ENCODE data around the gene DUSP28.

DUSP28 gene

GRCh38 chr2:240576436-240577205 is 16.5 kb downstream of the DUSP28 start:
- TF ChIP-seq FOXM1 (IDR thresholded peaks at IDR 0.05; ENCODE audit: borderline replicate concordance, low read depth): no peak
- TF ChIP-seq NFIC (IDR thresholded peaks at IDR 0.05): no peak
- no peak for TF ChIP-seq TAF1 (IDR thresholded peaks at IDR 0.05; ENCODE audit: low read depth)
- TF ChIP-seq CREB1 (IDR thresholded peaks at IDR 0.05; ENCODE audit: low read depth): no peak
- no peak for TF ChIP-seq YY1 (IDR thresholded peaks at IDR 0.05; ENCODE audit: low read depth)
- TF ChIP-seq USF1 (IDR thresholded peaks at IDR 0.05): no peak
- no peak for TF ChIP-seq CEBPB (IDR thresholded peaks at IDR 0.05)

GRCh38 chr2:240577281-240578109 is 17.3 kb downstream of the DUSP28 start:
- no peak for TF ChIP-seq TAF1 (IDR thresholded peaks at IDR 0.05; ENCODE audit: low read depth)
- TF ChIP-seq TCF12 (IDR thresholded peaks at IDR 0.05; ENCODE audit: low read depth): no peak
- no peak for TF ChIP-seq REST (IDR thresholded peaks at IDR 0.05; ENCODE audit: low read depth)
- no peak for TF ChIP-seq MAX (IDR thresholded peaks at IDR 0.05)
- no peak for TF ChIP-seq EGR1 (IDR thresholded peaks at IDR 0.05)
- no peak for TF ChIP-seq ZBTB7A (IDR thresholded peaks at IDR 0.05; ENCODE audit: low read depth)
- no peak for TF ChIP-seq YY1 (IDR thresholded peaks at IDR 0.05; ENCODE audit: low read depth)
- no peak for TF ChIP-seq USF1 (IDR thresholded peaks at IDR 0.05)
- TF ChIP-seq TEAD4 (IDR thresholded peaks at IDR 0.05): no peak
- TF ChIP-seq CREB1 (IDR thresholded peaks at IDR 0.05; ENCODE audit: low read depth): no peak
- no peak for TF ChIP-seq NFIC (IDR thresholded peaks at IDR 0.05)

GRCh38 chr2:240578110-240578450 is 17.9 kb downstream of the DUSP28 start:
- TF ChIP-seq REST (IDR thresholded peaks at IDR 0.05; ENCODE audit: low read depth) (no peak), NFIC (IDR thresholded peaks at IDR 0.05) (no peak), RAD21 (IDR thresholded peaks at IDR 0.05; ENCODE audit: low read depth) (no peak), CEBPB (IDR thresholded peaks at IDR 0.05) (no peak), TEAD4 (IDR thresholded peaks at IDR 0.05) (no peak), USF1 (IDR thresholded peaks at IDR 0.05) (no peak), CREB1 (IDR thresholded peaks at IDR 0.05; ENCODE audit: low read depth) (no peak), EP300 (IDR thresholded peaks at IDR 0.05; ENCODE audit: borderline replicate concordance) (no peak), EGR1 (IDR thresholded peaks at IDR 0.05) (no peak), ZBTB7A (IDR thresholded peaks at IDR 0.05; ENCODE audit: low read depth) (no peak), FOXM1 (IDR thresholded peaks at IDR 0.05; ENCODE audit: borderline replicate concordance, low read depth) (no peak), TCF12 (IDR thresholded peaks at IDR 0.05; ENCODE audit: low read depth) (no peak), MAX (IDR thresholded peaks at IDR 0.05) (no peak), TAF1 (IDR thresholded peaks at IDR 0.05; ENCODE audit: low read depth) (no peak), YY1 (IDR thresholded peaks at IDR 0.05; ENCODE audit: low read depth) (no peak)

- TF ChIP-seq CEBPB (IDR thresholded peaks at IDR 0.05) (no peak), NFIC (IDR thresholded peaks at IDR 0.05) (no peak)
Observed at GRCh38 chr2:240578488-240578887, 18.3 kb downstream of the DUSP28 start.

- no peak for TF ChIP-seq EGR1 (IDR thresholded peaks at IDR 0.05)
- no peak for TF ChIP-seq USF1 (IDR thresholded peaks at IDR 0.05)
- no peak for TF ChIP-seq CEBPB (IDR thresholded peaks at IDR 0.05)
- no peak for TF ChIP-seq TEAD4 (IDR thresholded peaks at IDR 0.05)
- TF ChIP-seq TAF1 (IDR thresholded peaks at IDR 0.05; ENCODE audit: low read depth): no peak
- no peak for TF ChIP-seq FOXM1 (IDR thresholded peaks at IDR 0.05; ENCODE audit: borderline replicate concordance, low read depth)
- TF ChIP-seq CREB1 (IDR thresholded peaks at IDR 0.05; ENCODE audit: low read depth): no peak
- no peak for TF ChIP-seq REST (IDR thresholded peaks at IDR 0.05; ENCODE audit: low read depth)
- TF ChIP-seq ZBTB7A (IDR thresholded peaks at IDR 0.05; ENCODE audit: low read depth): no peak
- TF ChIP-seq YY1 (IDR thresholded peaks at IDR 0.05; ENCODE audit: low read depth): no peak
- TF ChIP-seq NFIC (IDR thresholded peaks at IDR 0.05): no peak
- no peak for TF ChIP-seq RAD21 (IDR thresholded peaks at IDR 0.05; ENCODE audit: low read depth)
- no peak for TF ChIP-seq MAX (IDR thresholded peaks at IDR 0.05)
- TF ChIP-seq TCF12 (IDR thresholded peaks at IDR 0.05; ENCODE audit: low read depth): no peak
- TF ChIP-seq EP300 (IDR thresholded peaks at IDR 0.05; ENCODE audit: borderline replicate concordance): no peak
Observed at GRCh38 chr2:240579071-240579762, 19.1 kb downstream of the DUSP28 start.
